H1 (cell line): ENCODE data around the gene CKS1B. TPM values are rescaled to one million over a fixed set of nuclear protein-coding genes. Genes with fewer than 3 reads are reported as not detected.
A peak's percentile ranks its signal among the peaks of the same experiment; 100 is the strongest.

ENCODE experiments used
- CBX5 ChIP-seq: fragments of 300-800, 300-1000 bp; sonication (generic); IDR thresholded peaks from 2 replicates; pipeline ENCODE4 v1.7.1; 2016; ENCODE audit warnings: antibody characterized with exemption, low read length, low read depth
- CBX8 ChIP-seq: fragments of 300-800, 300-1000 bp; sonication (generic); IDR thresholded peaks from 2 replicates; pipeline ENCODE4 v1.7.1; 2016; ENCODE audit warnings: low read depth, low read length, borderline replicate concordance
- CREB1 ChIP-seq: IDR thresholded peaks from 2 replicates; pipeline ENCODE4 v1.6.1; 2012; ENCODE audit warnings: inconsistent platforms
- CTCF ChIP-seq, 3 experiments: IDR thresholded peaks; 1 replicate in 2 of 3; 2 replicates in 1 of 3; pipeline versions ENCODE4 v1.5.1 to v1.6.1; 2011; ENCODE audit warnings: low read length in 3 of 3, mild to moderate bottlenecking in 3 of 3, inconsistent platforms in 2 of 3, low read depth in 1 of 3, moderate library complexity in 1 of 3; ENCODE audit not compliant: insufficient read depth in 1 of 3; ENCODE audit errors: control extremely low read depth in 1 of 3
- EGR1 ChIP-seq: IDR thresholded peaks from 2 replicates; pipeline ENCODE4 v1.6.1; 2011; ENCODE audit warnings: low read depth, low read length, borderline replicate concordance
- EP300 ChIP-seq, 2 experiments: IDR thresholded peaks; 1 replicate in 1 of 2; 2 replicates in 1 of 2; pipeline ENCODE4 v1.6.1; 2011 to 2012; ENCODE audit warnings: low read depth in 2 of 2, low read length in 2 of 2, mild to moderate bottlenecking in 2 of 2, borderline replicate concordance in 1 of 2, inconsistent platforms in 1 of 2, moderate library complexity in 1 of 2
- FOSL1 ChIP-seq: IDR thresholded peaks from 2 replicates; pipeline ENCODE4 v1.6.1; 2011; ENCODE audit warnings: mild to moderate bottlenecking, low read depth, low read length, moderate library complexity; ENCODE audit not compliant: insufficient read depth
- GABPA ChIP-seq: IDR thresholded peaks from 2 replicates; pipeline ENCODE4 v1.6.1; 2011; ENCODE audit warnings: mild to moderate bottlenecking, low read length, moderate library complexity, borderline replicate concordance; ENCODE audit not compliant: insufficient read depth
- HDAC2 ChIP-seq, 2 experiments: fragments of 300-600 bp in 1 of 2; sonication (generic) in 1 of 2; IDR thresholded peaks; 2 replicates each; pipeline ENCODE4 v1.6.1; 2011 to 2012; ENCODE audit warnings: low read depth in 2 of 2, low read length in 2 of 2, mild to moderate bottlenecking in 2 of 2, moderate library complexity in 2 of 2, borderline replicate concordance in 1 of 2, inconsistent platforms in 1 of 2
- NANOG ChIP-seq: IDR thresholded peaks from 2 replicates; pipeline ENCODE4 v1.6.1; 2011; ENCODE audit warnings: low read length, low read depth, mild to moderate bottlenecking, inconsistent platforms; ENCODE audit not compliant: insufficient read depth, poor library complexity, severe bottlenecking
- POU5F1 ChIP-seq: IDR thresholded peaks from 2 replicates; pipeline ENCODE4 v1.6.1; 2011; ENCODE audit warnings: low read depth, mild to moderate bottlenecking, low read length, moderate library complexity
- SAP30 ChIP-seq: fragments of 300-600 bp; sonication (generic); IDR thresholded peaks from 2 replicates; pipeline ENCODE4 v1.7.1; 2012; ENCODE audit warnings: low read length, moderate library complexity, mild to moderate bottlenecking, inconsistent platforms; ENCODE audit not compliant: insufficient read depth, insufficient replicate concordance
- SIN3A ChIP-seq, 2 experiments: IDR thresholded peaks in 1 of 2; conservative IDR thresholded peaks in 1 of 2; 2 replicates each; pipeline ENCODE4 v1.6.1; 2011 to 2012; ENCODE audit warnings: low read length in 2 of 2, improper control_type of control experiment in 1 of 2, low read depth in 1 of 2, mild to moderate bottlenecking in 1 of 2
- SP4 ChIP-seq: IDR thresholded peaks from 2 replicates; pipeline ENCODE4 v1.6.1; 2012; ENCODE audit warnings: low read length, inconsistent platforms
- SUZ12 ChIP-seq: fragments of 200-600 bp; sonication (generic); IDR thresholded peaks from 2 replicates; pipeline ENCODE4 v1.6.1; 2012; ENCODE audit warnings: mild to moderate bottlenecking, inconsistent platforms, low read length, moderate library complexity, mixed read lengths
- TAF7 ChIP-seq: optimal IDR thresholded peaks from 2 replicates; pipeline ENCODE3; 2011; ENCODE audit warnings: low read depth, mild to moderate bottlenecking, inconsistent platforms, low read length, moderate library complexity, borderline replicate concordance
- TBP ChIP-seq: IDR thresholded peaks from 2 replicates; pipeline ENCODE4 v1.6.1; 2011; ENCODE audit warnings: low read depth, low read length, improper control_type of control experiment
- YY1 ChIP-seq: IDR thresholded peaks from 2 replicates; pipeline ENCODE4 v1.6.1; 2011; ENCODE audit warnings: low read depth, mild to moderate bottlenecking, low read length
- ZNF274 ChIP-seq: IDR thresholded peaks from 2 replicates; pipeline ENCODE4 v1.7.0; 2012; ENCODE audit warnings: low read length, borderline replicate concordance; ENCODE audit errors: extremely low read depth
- polyA plus RNA-seq, 7 experiments: library from polyadenylated mRNA; depleted of rRNA in 3 of 7; stranded (reverse) in 5 of 7; unstranded in 2 of 7; fragments of >200 nt in 5 of 7; fragments of 200-250 nt in 2 of 7; gene quantifications; 1 replicate in 5 of 7; 2 replicates in 1 of 7; 4 replicates in 1 of 7; pipeline versions ENCODE4 v1.2.1 to v1.2.3, GENCODE V29; 2011 to 2013; ENCODE audit warnings: missing spikeins in 2 of 7, mixed read lengths in 2 of 7
- total RNA-seq: library from RNA; stranded (reverse); fragmentation: NEBNext Ultra II Directional; extraction: Animal tissue kit (Norgen Biotek cat#: 25700); gene quantifications from 2 replicates; pipeline ENCODE4 v1.2.1, GENCODE V29; 2021

Gene CKS1B
- total and polyA plus RNA-seq, 2 of the 8 experiments (the other 6 are each of a cell fraction or from before 2014, with no cell fraction given) = 294 to 1,025 TPM

GRCh38 chr1:155001675-155002463, 27.4 kb downstream of the CKS1B start (continued):
- TF ChIP-seq FOSL1 = no peak
- no peak for TF ChIP-seq YY1
- no peak for TF ChIP-seq SAP30
- no peak; the same call in 1 of the 2 replicates for TF ChIP-seq SP4
- no peak for TF ChIP-seq ZNF274
- TF ChIP-seq TAF7 = no peak
- no peak for TF ChIP-seq NANOG
- no peak for TF ChIP-seq SUZ12
- peak in 1 of 2 experiments; percentile 44; a peak in 1 of 4 replicates for TF ChIP-seq HDAC2 (IDR thresholded peaks at IDR 0.05; ENCODE audit: borderline replicate concordance in 1 of 2, low read depth in 2 of 2, low read length in 2 of 2)
- no peak for TF ChIP-seq TBP
- peak; percentile 21 for TF ChIP-seq EGR1
- peak in 2 of 3 experiments; percentile 20 to 29; a peak in 2 of 4 replicates for TF ChIP-seq CTCF (IDR thresholded peaks at IDR 0.05; ENCODE audit: control extremely low read depth in 1 of 3, insufficient read depth in 1 of 3, low read depth in 1 of 3, low read length in 3 of 3)
- TF ChIP-seq GABPA = no peak
- no peak for TF ChIP-seq POU5F1
- no peak for TF ChIP-seq CBX5
- TF ChIP-seq CBX8 = no peak
- TF ChIP-seq EP300 (IDR thresholded peaks at IDR 0.05; ENCODE audit: borderline replicate concordance in 1 of 2, low read depth in 2 of 2, low read length in 2 of 2) = no peak; a peak in 1 of 3 replicates
- peak in 1 of 2 experiments; percentile 71; a peak in 2 of 4 replicates for TF ChIP-seq SIN3A (conservative IDR thresholded peaks at IDR 0.05 in 1 of 2, IDR thresholded peaks at IDR 0.05 in 1 of 2; ENCODE audit: low read depth in 1 of 2, low read length in 2 of 2)
- TF ChIP-seq CREB1 = peak; percentile 62; the same call in 1 of the 2 replicates
